Adrenal gland (tissue), 5 donors: Measurements from ENCODE around the gene MAP4.

Experiments used
- CTCF ChIP-seq, 6 experiments: fragments of 450-650 bp in 4 of 6; fragments of 200-600 bp in 2 of 6; sonication (generic) in 1 of 6; IDR thresholded peaks; 1 replicate in 5 of 6; 2 replicates in 1 of 6; pipeline versions ENCODE4 v1.5.1 to v1.8.0; 2016 to 2021; ENCODE audit warnings: antibody characterized with exemption in 6 of 6, mild to moderate bottlenecking in 2 of 6, moderate library complexity in 1 of 6
- POLR2A ChIP-seq, 2 donors: fragments of 450-650 bp; IDR thresholded peaks; one replicate each; pipeline ENCODE4 v1.6.1; 2017; ENCODE audit warnings: antibody characterized with exemption in 2 of 2, mild to moderate bottlenecking in 2 of 2, moderate library complexity in 1 of 2
- donor health status: DM: no; HTN: no; CAD: no.

- no peak for TF ChIP-seq CTCF (IDR thresholded peaks at IDR 0.05)
- no peak for TF ChIP-seq POLR2A (IDR thresholded peaks at IDR 0.05)
Observed at GRCh38 chr3:47825590-47825989, 190.6 kb downstream of the MAP4 start.
